Activated CD8-positive, alpha-beta memory T cell treated with anti-CD3 and anti-CD28 coated beads for 24 hours (primary cell): Measurements from ENCODE around the gene PER1.
"Not testable (repeated sequence)": the region's sequence is repeated elsewhere in the genome, so short reads cannot be mapped to it uniquely, and the experiment has no call there.

ENCODE experiments used
- DNase-seq: peaks from one replicate; pipeline ENCODE4 v3.0.0-alpha.2; 2020

PER1 gene

GRCh38 chr17:8120520-8121406 is 31.4 kb downstream of the PER1 start:
- DNase-seq = peak; percentile 97

- DNase-seq = peak; percentile 98
These were observed 32.4 kb downstream of the PER1 start for GRCh38 chr17:8119581-8120519.

GRCh38 chr17:8118769-8119580 is 33.2 kb downstream of the PER1 start:
- peak; percentile 95 for DNase-seq

- no peak for DNase-seq
These were observed 34.0 kb downstream of the PER1 start, which contains the start of gene ALOXE3 for GRCh38 chr17:8117980-8118768. TSS of gene ALOXE3 (minus strand) at chr17:8118514. CDS start at chr17:8117990, 524 bp downstream.

DNA sequence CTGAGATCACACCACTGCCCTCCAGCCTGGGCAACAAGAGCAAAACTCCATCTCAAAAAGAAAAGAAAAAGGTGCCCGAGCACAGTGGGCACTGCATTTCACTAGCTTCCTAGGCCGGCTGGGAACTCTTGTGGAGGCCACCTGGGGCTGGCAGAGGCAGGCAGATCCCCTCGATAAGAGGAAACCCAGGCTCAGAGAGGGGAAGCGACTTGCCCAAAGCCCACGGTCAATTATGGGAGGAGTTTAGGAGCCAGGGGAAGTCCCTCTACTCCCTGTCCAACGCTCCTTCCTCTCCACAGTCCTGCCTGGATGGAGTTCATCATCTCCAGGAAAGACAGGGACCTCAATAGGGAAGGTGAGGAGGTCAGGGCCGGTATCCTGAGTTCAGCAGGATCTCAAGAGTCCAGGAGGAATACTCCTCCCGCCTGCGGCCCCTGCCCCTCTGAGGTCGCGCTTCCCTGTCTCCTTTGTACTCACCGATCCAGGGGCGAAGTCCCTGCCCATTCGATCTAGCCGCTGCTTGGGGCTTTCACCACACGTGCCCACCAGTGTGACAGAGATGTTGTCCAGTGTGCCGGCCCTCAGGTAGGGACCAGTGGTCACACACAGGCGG is 34.7 kb downstream of the PER1 start:
- DNase-seq = no peak

DNA sequence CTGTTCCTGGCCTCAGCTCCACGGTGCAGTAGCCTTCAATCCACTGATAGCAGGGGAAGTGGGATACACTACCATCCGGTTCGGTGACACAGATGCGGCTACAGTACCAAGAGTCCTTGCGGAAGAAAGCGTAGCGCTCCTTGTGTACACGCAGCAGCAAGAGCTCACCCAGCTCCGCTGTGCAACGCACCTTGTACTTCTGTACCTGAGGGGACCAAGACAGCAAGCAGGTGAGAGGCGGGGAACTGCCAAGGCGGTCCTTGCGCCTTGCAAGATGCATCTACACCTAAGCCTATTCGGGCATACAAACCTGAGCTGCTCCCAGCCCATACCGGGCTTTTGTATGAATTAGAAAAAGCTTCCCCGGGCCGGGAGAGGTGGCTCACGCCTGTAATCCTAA is 35.4 kb downstream of the PER1 start:
- DNase-seq = no peak

DNA sequence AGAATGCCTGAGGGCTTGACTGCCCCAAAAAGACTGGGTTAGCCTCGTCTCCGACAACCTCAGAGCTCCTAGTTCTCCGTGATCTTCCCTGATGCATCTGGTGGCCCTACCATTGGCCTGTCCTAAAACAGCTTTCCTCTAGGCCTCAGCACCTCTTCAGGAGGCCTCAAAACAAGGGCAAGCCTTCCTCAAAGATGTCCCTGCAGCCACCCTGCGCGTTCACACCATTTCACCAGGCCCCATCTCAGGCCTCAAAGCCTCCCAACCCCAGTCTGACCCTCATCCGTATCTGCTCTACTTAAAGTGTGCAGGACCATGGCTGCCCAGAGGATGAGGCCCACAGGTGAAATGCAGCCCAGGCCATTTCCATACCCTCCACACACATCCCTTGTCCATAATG is 41.3 kb downstream of the PER1 start:
- no peak for DNase-seq

GRCh38 chr17:8110456-8110804 is 41.8 kb downstream of the PER1 start:
- no peak for DNase-seq

DNA sequence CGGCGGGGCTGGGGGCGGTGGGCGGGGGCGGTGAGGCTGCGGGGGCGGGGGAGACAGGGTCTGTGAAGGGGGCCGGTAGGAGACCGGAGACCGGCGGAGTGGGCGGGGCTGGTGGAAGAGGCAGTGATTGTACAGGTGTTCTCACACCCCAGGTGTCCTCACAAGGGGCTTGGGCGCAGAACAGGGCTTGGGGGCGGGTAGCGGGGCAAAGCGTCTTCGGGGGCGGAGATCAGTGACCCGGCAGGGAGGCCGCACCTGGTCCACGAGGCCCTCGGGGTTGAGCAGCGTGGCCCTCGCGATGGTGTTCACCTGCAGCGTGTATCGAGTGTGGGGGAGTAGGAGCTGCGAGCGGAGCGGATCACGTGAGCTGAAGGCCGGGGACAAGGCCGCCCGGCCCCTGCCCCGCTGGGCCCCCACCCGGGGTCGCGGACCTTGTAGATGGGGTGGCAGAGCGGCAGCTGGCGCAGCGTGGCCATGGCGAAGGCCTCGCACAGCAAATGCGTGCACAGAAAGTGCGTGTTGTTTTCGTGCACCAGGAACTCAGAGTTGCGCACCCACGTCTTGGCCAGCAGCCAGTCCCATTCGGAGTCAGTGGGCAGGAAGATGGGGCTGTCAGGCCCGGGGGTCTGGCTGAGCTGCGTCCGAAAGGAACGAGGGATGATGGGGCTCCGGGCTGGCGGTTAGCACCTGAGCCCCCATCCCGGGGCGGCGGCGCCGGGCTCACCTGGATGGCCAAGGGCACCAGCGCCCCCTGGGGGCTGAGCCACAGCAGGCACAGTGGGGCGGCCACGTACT is 42.3 kb downstream of the PER1 start:
- peak; percentile 90 for DNase-seq

- DNase-seq = no peak
These were observed 43.1 kb downstream of the PER1 start for GRCh38 chr17:8108972-8109660.

GRCh38 chr17:8106980-8107379 is 45.2 kb downstream of the PER1 start:
- DNase-seq = not testable (repeated sequence)

DNA sequence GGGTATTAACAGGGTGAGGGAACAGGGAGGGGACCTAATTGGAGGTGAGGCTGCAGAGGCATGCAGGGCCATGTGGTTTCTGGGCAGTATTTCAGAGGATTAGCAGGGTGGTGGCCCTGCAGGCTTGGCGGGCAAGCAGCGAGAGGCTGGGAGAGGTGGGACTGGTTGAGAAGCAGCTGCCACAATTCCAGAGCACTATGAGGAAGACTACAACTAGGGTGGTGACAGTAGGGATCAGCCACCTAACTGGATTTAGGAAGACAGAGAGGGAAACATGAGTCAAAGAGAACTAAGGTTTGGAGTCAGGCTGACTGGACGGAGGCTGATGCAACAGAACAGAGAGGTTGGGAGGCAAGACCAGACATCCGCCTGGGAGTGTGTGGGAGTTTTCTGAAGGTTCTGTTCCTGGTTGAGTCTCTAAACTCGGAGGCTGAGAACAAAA is 46.2 kb downstream of the PER1 start:
- no peak for DNase-seq

DNA sequence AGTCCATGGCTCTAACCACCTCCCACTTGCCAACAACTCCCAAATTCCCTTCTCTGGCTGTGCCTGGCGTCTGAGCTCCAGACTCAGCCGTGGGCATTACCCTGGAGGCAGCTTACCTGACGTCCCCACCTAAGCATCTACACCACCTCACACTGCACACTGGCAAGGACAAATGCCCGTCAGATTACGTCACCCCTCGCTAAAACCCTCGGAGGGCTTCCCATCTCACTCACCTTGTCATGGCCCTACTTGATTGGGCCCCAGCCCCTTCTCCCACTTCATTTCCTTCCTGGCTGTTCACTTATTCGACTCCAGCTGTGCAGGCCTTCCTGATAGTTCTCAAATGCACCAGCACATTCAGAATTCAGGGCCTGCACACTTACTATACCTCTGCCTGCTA is 47.3 kb downstream of the PER1 start:
- DNase-seq = no peak

DNA sequence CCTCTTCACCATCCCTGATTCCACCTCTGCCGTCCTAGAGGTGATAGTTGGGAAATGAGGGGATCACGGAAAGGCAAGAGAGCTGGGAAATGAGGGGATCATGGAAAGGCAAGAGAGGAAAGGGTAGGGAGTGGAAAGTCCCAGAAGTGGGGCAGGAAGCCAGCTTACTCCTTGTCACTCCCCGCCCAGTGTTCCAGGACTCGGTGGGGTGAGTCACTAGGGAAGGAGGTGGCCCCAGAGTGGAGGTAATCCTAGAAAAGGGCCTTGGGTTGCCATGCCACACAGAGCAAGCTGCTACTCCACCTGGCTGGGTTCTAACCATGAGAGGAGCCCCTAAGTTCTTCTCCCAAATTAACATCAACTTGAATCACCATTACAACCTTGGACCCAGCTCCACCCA is 48.7 kb downstream of the PER1 start:
- DNase-seq = no peak

DNA sequence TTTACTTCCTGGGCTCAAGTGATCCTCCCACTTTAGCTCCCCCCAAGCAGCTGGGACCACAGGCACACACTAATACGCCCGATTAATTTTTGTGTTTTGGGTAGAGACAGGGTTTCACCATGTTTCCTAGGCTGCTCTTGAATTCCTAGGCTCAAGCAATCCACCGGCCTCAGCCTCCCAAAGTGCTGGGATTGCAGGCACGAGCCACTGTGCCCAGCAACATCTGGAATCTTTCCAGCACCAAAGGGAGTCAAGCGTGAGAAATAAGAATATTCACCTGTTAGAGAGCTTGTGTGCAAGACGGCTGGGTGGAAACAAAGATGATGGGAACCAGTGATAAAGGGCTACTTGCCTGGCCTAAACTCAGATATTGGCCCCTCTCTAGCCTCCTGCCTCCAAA is 50.5 kb downstream of the PER1 start:
- DNase-seq = no peak

GRCh38 chr17:8100763-8101162 is 51.4 kb downstream of the PER1 start:
- DNase-seq = no peak

DNA sequence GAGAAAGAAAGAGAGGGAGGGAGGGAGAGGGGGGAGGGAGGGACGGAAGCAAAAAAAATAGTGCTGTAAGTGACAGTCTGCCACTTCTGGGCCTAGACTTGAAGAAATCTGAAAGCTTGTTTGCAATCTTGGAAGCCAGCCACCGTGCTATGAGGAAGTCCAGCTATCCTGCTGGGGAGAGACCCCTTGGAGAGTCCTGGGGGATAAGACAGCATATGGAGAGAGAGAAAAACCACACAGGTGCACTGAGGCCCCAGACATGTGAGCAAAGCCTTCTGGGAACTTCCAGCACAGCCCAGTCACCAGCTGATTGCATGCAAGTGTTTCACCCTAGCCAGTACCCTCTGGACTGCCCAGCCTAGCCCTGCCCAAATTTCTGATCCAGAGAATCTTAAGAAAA is 52.1 kb downstream of the PER1 start:
- DNase-seq = no peak

- DNase-seq = no peak
These were observed 55.7 kb downstream of the PER1 start for GRCh38 chr17:8096541-8096940.

- no peak for DNase-seq
These were observed 56.8 kb downstream of the PER1 start for GRCh38 chr17:8095361-8095760.
